DOHH2 (cell line): ENCODE results near the gene GALNT14.

Experiments
- CTCF ChIP-seq: fragments of 200-600 bp; sonication (generic); IDR thresholded peaks from one replicate; pipeline ENCODE4 v1.5.1; 2014; ENCODE audit warnings: antibody characterized with exemption, mild to moderate bottlenecking, low read depth, low read length; ENCODE audit not compliant: poor library complexity, severe bottlenecking
- EZH2phosphoT487 ChIP-seq: fragments of 200-600 bp; sonication (generic); IDR thresholded peaks from 2 replicates; pipeline ENCODE4 v1.6.1; 2017; ENCODE audit warnings: borderline replicate concordance, mild to moderate bottlenecking, antibody characterized with exemption, low read length, moderate library complexity, mixed read lengths

- TF ChIP-seq CTCF (no peak), EZH2phosphoT487 (no peak)
These were observed 156.7 kb downstream of the GALNT14 start for GRCh38 chr2:30981510-30981909.
